EH (cell line): ENCODE data around the gene TPPP.
A peak's percentile ranks its signal among the peaks of the same experiment; 100 is the strongest.

Source experiments
- DNase-seq: peaks from one replicate; pipeline ENCODE4 v3.0.0-alpha.2; 2015; ENCODE audit warnings: low read depth

Gene TPPP

GRCh38 chr5:677131-678101 lies 15.7 kb downstream of the TPPP start:
- DNase-seq, result no peak

GRCh38 chr5:676699-677076 lies 16.5 kb downstream of the TPPP start:
- no peak for DNase-seq

GRCh38 chr5:675871-676698 lies 17.1 kb downstream of the TPPP start:
- no peak for DNase-seq

- no peak for DNase-seq
These were observed 17.9 kb downstream of the TPPP start for GRCh38 chr5:675111-675870.

GRCh38 chr5:674630-675011 lies 18.5 kb downstream of the TPPP start:
- no peak for DNase-seq

GRCh38 chr5:673831-674629 lies 19.1 kb downstream of the TPPP start:
- no peak for DNase-seq

GRCh38 chr5:673161-673830 lies 19.9 kb downstream of the TPPP start:
- no peak for DNase-seq

- peak; percentile 75 for DNase-seq
These were observed 20.6 kb downstream of the TPPP start for GRCh38 chr5:672329-673160.

- DNase-seq, result peak; percentile 62
These were observed 21.5 kb downstream of the TPPP start for GRCh38 chr5:671459-672328.

- no peak for DNase-seq
These were observed 22.5 kb downstream of the TPPP start for GRCh38 chr5:670396-671270.

- DNase-seq, result no peak
These were observed 23.2 kb downstream of the TPPP start for GRCh38 chr5:669842-670395.

- DNase-seq, result no peak
These were observed 23.9 kb downstream of the TPPP start for GRCh38 chr5:669111-669841.

- DNase-seq, result no peak
These were observed 24.7 kb downstream of the TPPP start for GRCh38 chr5:668283-668995.

- DNase-seq, result no peak
These were observed 26.2 kb downstream of the TPPP start for GRCh38 chr5:666816-667498.

- DNase-seq, result no peak
These were observed 27.0 kb downstream of the TPPP start for GRCh38 chr5:665956-666711.
